ENCODE data around the gene AMOT.

The AMOT gene

DNA sequence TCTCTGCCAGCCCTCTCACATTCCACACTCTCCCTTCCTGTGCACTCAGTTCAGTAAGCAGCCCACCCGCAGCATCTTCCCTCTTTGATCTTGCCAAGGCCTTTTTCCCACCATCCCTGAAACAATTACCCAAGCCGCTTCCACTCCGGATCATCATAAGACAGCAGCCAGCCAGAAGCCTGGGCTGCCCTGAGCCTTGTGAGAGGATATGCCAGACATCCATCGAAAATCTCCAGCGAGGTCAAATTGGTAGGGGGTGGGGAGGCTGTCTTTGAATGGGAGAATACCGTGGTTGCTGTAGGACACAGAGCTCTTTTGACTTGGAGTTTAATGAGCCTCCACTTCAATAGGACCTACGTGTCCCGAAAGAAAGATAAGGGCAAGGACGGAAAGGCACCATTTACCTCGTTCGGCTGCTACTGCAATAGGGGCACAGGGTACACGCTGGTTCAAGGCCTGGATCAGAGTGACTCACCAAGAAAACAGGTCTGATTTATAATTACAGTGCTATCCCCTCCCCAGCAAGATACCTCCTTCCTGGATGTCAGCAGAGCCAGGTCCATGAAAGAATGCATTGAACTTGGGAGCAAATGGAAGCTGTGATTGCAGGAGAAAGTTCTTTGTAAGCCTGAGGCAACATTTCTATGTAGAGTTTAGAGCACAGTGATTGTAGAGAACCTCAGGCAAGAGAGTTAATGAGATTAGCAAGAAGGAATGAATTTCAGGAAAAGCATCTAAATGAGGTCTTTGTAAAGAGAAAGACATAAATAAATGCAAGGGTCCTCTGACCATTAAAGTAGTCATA lies 39.5 kb downstream of the AMOT start:
- DNase-seq, result no peak

DNA sequence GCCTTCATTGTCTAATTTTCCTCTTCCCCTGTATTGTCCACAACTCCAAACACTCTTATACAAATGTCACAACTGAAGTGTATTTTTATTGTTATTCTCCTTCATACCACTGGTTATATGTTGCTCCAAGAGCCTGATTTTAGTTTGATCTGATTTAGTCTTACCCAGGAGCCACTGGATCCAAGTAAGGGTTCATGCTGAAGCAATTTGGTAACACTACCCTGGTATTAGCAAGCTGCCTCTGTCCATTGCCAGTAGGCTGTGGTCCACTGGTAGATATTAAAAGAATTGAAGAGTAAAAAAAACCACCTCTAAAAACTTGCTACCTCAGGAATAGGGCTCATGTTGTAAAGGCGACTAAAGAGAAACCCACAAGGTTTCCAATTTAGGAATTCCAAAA lies 41.2 kb downstream of the AMOT start:
- DNase-seq, result no peak

DNA sequence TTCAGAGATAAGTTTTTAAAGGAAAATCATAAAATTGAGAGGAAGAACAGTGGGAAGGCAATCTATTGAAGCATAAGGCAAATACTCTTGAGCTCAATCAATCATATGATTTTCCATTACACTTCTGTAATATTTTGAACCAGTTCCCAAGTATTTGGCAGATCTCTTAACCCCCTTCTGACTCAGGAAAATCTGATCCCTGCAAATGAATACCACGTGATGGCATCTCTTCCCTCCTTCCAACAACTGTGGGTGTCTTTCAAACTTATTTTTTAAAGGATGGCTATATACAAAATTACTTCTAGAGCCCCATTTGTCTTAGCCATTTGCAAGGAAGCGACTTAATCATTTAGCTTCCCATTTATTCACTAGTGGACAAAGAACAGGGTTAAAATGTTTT lies 41.9 kb downstream of the AMOT start:
- no peak for DNase-seq

DNA sequence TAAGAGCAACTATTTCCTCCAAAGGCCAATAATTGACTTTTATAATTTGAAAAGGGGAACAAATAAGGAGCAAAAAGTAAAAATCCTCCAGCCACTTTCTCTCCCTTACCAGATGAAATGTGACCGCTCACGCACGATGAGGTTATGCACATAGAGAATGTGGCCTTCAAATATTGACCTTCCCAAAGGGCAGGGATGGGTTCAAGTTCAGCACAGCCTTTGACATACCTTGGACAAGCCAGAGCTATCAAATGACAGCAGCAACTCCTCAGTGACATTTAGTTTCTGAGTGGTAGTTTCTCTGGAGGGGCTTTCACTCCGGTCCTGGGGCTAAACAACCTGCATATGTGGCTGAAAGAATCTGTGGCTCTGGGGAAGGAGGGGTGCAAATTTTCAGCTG lies 50.7 kb downstream of the AMOT start:
- DNase-seq, result no peak

DNA sequence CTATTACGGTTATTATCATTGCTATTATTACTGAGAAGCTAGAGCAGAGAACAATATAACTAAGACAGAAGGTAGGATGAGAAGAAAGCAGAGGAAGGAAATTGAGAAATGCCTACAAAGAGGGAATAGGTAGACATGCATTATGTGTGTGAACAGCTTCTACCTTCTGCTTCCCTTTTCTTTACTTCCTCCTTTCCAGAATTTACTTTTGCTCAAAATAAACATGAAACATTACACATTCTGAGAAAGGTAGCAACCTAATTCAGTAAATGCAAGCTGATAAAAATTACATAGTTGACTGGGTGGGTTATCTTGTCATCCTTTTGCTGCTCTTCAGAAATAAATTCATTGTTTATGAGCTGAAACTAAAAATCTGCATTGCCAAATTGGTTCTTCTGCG lies 54.6 kb downstream of the AMOT start:
- no peak for DNase-seq

DNA sequence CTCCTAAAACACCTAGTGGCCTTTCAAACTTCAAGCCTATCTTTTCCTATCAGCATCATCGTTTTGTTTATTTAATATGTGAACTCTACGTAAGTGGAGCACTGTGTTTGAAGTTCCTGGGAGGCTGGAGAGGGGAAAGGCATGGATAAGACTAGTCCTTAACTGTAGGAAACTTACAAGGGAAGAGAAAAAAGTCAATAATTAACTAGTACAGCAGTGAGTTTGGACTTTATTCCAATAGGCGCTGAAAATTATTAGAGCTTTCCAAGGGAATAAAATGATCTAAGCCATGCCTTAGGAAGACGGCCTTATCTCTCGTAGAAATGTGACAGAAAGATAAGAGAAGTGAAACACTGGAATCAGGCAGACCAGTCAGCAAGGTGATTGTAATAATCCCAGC lies 55.3 kb downstream of the AMOT start:
- DNase-seq, result no peak

DNA sequence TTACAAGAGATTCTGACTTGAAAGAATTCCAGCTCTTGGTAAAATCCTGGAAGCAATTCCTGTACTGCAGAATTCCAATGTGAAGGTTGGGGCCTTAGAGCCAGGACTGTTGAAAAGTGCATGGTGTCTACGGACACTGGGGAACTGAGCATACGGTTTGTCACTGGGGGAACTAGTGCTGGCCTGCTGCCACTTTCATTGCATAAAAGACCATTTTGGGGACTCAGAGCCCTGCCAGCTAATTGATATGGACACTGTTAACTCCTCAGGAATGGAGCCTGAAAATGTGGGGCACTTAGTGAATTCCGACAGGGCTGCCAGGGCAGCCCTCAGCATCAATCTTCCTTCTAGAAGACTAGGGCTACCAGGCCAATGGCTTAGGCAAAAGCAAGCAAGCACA lies 55.9 kb downstream of the AMOT start:
- DNase-seq, result no peak

DNA sequence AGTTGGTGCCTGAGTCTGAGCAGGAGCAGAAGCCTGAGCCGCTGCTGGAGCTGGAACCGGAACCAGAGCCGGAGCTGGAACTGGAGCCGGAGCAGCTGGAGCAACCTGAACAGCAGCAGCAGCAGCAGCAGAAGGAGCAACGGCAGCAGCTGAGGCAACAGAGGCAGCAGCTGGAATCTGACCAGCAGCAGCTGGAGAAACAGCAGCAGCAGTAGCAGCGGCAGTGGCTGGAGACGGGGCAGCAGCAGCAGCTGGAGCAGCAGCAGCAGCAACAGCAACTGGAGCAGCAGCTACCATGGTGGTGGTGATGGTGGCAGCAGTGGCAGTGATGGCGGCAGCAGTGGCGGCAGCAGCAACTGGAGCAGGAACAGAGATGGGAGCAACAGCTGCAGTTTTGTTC lies 61.5 kb downstream of the AMOT start:
- no peak for DNase-seq

DNA sequence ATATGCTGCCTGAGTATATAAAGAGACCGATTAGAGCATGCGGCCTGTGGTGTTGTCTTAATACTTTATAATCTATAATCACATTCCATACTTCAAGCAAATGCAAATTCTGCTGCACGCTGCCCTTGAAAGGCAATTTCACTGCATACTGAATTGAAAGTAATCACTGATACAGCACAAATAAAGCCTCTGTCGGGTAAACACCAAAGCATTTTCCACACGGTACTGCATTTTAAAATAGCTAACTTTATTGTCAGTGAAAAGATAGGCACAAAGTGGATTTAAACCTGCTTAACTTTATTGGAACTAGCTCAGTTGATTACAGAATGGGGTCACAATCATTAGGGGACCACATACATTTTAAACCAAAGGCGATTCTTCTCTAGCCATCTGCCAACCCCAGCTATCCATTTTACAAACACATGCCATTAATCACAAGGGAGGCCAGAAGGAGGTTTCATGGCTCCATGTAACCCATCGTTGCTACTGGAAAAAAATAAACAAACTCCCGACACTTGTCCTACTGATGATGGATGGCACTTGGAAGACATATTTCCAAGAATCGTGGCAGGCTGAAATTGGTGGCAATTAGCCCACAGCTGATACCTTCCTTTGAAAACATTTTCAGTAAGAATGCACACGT lies 65.9 kb downstream of the AMOT start:
- no peak for DNase-seq

DNA sequence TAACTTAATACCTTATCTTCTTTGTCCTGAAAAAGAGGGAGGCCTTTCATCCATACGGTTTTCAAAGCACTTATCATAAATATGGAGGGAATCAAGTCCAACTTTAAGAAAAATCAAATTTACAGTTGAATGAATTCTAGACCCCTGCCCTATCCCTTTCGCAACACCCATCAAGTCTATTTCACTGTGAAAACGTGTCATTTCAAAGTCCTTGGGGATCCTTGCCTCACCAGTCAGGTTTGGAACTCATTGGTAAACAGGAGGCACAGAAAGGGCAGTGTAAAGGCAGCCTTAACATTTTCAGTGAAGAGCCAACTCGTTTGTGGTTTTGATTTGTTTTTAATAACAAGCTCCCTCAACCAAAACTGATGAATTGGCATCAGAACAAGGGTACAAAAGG lies 66.5 kb downstream of the AMOT start:
- DNase-seq, result no peak

DNA sequence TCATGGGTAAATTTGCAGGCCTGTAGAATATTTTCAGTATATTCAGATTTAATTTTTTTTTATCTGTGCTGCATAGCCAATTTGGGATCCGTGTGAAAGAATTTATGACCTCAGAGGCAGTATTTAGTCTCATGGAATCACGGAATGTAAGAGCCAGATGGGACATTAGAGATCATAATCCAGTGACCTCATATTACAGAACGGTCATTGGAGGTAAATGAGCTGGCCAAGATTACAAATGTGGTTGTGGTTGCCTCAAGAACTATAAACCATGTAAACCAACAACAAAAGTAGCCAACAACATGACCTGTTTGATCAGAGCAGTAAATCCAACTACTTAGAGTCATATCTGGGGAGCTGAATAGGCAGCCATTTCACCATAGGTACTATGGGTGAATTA lies 71.6 kb downstream of the AMOT start:
- DNase-seq, result no peak

DNA sequence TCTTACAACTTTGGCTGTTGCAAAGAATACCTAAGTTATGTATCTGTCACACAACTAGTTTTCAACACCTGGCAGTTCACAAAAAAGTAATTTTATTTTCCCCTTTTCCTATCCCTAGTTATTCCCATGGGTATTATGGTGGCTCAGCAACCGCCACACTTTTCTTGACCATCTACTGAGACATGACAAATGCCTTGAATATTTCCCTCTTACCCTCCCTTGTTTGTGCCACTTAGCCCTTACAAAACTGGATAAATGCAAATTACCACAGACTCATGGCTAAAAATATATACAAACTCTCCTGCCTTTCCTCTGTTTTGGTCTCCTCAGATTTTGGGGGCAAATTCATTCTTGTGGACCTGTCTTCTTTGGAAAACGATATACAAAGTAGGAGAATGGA lies 72.1 kb downstream of the AMOT start:
- DNase-seq, result no peak

DNA sequence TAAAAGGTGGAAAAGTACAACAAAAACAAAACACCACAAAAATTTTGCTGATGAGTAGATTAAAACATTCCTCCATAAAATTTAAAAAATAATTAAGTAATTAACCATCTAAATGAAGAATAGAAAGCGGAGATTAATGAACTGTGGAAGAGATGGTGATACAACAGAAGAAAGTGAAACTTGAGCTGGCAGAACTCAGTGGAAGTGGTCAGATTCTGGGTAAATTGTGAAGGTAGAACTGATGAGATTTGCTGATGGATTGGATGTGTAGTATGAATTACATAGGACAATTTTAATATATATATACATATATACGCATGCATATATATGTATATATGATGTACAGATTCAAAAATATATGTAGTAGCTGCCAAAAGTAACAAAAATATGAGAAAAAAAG lies 73.9 kb downstream of the AMOT start:
- DNase-seq, result no peak

DNA sequence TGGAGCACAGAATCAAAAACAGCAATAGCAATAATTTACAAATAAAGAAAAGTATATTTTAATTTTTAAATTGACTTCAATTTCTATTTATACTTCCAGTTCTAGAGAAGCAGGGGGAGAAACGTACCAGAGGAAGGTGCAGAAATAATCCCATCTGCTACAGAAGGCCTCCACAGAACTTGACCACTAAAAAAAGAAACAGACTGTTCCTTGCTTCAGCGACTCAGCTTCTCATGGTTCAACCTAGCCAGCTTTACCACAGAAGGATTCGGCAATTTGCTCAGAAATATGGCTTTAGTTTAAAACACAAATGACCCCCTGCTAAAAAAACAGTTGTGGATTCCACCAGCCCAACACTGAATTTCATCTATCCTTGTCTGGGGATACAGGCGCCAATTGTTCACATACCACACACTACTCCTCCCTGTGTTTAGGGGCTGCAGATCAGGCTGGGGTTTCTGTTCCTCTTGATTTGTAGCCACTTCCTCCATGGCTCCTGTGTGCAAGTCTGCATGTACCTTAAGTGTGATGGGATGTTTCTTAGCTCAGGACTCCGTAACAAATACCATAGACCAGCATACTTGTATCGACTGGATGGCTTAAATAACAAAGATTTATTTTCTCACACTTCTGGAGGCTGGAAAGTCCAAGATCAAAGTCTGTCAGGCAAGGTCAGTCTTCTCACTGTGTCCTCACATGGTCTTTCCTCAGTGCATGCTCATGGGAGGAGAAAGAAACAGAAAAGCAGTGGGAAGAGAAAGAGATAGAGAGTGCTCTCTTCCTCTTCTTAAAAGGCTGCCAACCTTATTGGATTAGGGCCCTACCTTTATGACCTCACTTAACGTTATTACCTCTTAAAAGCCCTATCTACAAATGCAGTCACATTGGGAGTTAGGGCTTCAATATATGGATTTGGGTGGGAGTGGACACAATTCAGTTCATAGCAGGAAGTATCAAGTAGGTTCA lies 79.1 kb downstream of the AMOT start:
- no peak for DNase-seq

DNA sequence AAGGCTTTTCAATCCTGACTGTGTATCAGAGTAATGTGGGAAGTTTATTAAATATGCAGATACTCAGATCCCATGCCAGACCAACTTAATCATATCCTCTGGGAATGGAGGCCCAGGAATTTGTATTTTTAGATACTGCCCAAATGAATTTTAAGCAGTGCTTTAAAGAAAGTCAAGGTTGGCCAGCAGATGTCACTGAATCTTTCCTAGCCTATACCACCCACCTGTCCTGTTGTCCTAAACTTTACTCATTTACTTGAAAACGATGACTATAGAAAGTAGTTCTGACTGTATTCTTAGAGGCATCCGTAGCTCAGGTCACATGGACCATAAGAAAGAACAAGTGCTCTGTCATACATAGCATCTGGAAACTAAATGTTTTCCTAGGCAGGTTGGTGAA lies 79.9 kb downstream of the AMOT start:
- no peak for DNase-seq

DNA sequence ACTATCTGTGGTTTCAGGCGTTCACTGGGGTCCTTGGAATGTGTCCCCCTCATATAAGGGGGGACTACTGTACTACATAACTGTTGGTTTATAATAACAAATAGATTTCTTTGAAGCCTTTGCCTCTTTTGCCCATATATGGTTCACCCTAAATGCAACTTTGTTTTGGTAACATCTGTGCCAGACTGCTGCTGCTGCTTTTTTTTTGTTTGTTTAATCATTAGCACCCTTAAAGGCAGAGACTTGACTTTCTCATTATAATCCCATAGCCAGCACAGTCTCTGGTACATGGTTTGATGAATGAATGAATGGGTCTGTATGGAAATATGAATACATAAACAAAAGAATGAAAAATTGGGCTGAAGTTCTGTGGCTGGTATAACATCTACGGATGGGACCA lies 80.7 kb downstream of the AMOT start:
- DNase-seq, result no peak

DNA sequence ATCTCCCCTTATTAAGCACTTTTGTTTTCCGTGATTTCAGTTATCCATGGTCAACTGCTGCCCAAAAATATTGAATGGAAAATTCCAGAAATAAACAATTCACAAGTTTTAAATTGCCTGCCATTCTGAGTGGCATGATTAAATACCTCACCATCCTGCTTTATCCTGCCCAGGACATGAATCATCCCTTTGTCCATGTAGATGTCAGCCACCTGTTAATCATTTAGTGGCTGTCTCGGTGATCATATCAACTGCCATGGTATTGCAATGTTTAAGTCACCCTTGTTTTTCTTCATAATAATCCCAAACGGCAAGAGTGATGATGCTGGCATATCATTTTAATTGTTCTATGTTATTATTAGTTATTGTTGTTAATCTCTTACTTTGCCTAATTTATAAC lies 81.1 kb downstream of the AMOT start:
- no peak for DNase-seq

DNA sequence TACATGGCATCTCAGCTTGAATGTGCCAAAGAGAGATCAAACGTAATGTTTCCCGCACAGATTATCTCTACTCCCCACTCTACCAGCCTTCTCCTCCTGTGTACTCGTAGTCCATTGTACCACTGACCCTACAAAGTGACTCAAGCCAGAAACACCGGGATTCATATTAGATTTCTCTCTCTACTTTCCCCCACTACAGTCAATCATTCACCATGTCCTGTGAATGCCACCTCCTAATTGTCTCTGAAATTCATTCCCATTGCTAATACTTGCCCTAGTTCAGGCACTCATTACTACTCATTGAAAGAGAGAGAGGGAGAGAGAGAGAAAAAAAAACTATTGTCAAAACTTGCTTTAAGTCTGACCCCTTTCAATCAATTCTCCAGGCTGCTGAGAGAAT lies 82.7 kb downstream of the AMOT start:
- no peak for DNase-seq

DNA sequence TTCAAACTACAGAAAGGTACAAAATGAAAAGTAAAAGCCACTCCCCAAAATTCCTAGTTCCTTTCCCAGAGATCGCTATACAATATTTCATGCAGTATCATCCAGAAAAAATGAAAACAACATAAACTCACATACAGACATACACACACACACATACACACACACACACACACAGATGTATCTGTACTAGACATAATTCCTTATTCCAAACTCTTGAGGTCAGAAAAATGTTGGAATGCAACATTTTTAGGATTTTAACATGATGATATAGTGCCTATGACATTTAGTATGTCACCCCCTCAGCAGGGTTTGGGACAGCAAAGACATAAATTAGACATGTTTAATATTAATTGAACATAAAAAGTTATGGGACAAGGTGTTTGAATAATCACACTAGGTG lies 87.5 kb downstream of the AMOT start:
- DNase-seq, result no peak

DNA sequence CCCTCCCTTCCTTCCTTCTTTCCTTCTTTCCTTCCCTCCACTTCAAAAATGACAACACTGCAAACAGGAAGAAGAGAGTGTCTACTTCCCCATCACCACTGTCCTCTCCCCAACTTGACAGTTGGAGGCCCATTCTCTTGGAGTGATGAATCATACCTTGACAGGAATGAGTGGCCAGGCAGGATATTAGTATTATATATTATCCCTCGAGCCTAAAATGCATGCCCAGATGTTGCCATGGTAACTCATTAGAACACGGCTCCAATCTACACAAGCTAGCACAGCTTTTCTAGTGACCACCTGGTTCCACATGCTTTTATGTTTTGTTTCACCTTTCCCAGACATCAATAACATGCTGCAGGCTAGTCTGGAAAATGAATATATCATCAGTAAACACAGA lies 89.6 kb downstream of the AMOT start:
- no peak for DNase-seq

DNA sequence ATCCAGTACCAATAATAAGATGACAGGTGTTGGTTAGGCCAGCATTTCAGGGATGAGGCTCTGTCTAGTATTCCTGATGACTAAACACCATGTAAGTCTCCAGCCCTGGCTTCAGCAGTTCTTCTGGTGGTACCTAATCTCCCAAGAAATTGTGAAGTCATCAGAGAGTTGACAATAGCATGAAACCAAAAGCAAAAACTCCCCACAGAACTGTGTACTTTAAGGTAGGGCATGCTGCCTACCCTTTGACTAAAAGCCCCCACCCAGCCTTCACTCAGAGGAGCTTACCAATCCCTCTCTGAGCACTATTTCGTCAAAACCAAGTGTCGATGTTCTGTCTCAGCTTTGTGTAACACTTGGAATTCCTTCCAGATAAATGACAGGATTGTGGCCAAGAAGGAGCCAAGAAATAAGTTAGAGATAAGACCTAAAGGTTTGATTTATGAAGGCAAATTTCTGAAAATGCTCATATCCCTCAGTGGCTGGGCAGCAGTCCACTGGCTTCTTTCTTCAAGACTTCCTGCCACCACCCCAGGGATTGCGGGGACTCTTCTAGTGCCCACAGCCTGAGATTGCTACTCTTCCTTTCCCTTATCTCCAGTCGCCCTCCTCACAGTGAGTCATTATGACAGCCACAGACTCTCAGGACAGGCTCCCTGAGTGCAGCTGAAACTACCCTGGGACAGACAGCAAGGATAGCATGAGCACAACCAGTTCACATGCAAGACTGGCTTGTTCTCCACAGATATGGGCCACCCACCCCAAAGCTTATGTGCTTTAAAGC lies 93.6 kb downstream of the AMOT start:
- no peak for DNase-seq

DNA sequence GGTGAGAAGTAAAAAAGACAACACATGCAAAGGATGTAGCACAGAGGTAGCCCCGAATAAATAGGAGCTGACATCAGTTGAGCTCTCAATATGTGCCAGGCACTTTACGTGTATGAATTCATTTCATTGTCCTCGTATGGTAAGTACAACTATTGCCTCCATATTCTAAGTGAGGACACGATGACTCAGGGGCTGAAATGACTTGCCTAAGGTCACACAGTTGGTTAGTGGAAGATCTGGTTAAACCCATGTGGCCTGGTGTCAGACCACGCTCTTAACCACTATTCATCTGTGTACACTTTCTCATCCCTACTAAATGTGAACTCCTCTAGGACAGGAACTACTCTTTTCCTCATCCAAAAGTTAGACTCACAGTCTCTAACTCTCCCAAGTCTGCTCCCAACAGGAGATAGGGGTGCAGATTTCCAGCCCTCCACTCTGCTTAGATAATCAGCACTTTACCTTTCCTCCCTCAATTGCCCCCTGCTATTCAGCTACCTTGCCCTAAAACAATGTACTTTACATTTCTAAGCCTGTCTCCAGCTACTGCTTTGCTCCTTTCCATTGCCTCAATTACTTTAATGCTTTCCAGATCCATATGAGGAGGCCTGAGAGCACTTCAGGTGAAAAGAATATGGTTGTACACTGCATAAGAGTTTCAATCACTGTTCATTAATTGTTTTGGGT lies 102.1 kb downstream of the AMOT start:
- DNase-seq, result no peak

Measured in activated CD4-positive, alpha-beta T cell treated with anti-CD3 and anti-CD28 coated beads for 1 hour (primary cell).